Keratinocyte (primary cell): ENCODE measurements around the gene C11orf58. TPM values are rescaled to one million over a fixed set of nuclear protein-coding genes. Genes with fewer than 3 reads are reported as not detected.

ENCODE experiments used
- DNase-seq: peaks from one replicate; pipeline ENCODE4 v3.0.0-alpha.2; 2011; ENCODE audit warnings: low read depth, missing footprints, low spot score
- FAIRE-seq: peaks from 2 replicates; lab custom pipeline; 2011; peaks lifted over from hg19 to GRCh38; lab: Jason Lieb, UNC
- H2AFZ ChIP-seq: 2 replicates; pipeline ENCODE4 v1.6.0; 2012; ENCODE audit warnings: low read length, control low read depth, inconsistent platforms; ENCODE audit not compliant: control insufficient read depth
- H3K27ac ChIP-seq: 2 replicates; pipeline ENCODE4 v1.5.1; 2011; ENCODE audit warnings: low read length; ENCODE audit not compliant: control insufficient read depth, insufficient read depth
- H3K27me3 ChIP-seq: 3 replicates; pipeline ENCODE4 v1.6.0; 2011; ENCODE audit warnings: low read length; ENCODE audit not compliant: control insufficient read depth, insufficient read depth; ENCODE audit errors: extremely low read depth
- H3K36me3 ChIP-seq, 2 experiments: 2 replicates in 1 of 2; 3 replicates in 1 of 2; pipeline ENCODE4 v1.5.1; 2011; ENCODE audit warnings: low read length in 2 of 2, mild to moderate bottlenecking in 1 of 2; ENCODE audit not compliant: control insufficient read depth in 2 of 2, insufficient read depth in 2 of 2; ENCODE audit errors: extremely low read depth in 1 of 2
- H3K4me1 ChIP-seq: 3 replicates; pipeline ENCODE4 v1.5.1; 2011; ENCODE audit warnings: low read length; ENCODE audit not compliant: control insufficient read depth, insufficient read depth; ENCODE audit errors: extremely low read depth
- H3K4me2 ChIP-seq: 3 replicates; pipeline ENCODE4 v1.6.0; 2011; ENCODE audit warnings: low read depth, low read length; ENCODE audit not compliant: control insufficient read depth, insufficient read depth; ENCODE audit errors: extremely low read depth
- H3K4me3 ChIP-seq, 3 experiments: fragments of 200-600 bp in 1 of 3; sonication (generic) in 1 of 3; 2 replicates in 2 of 3; 3 replicates in 1 of 3; pipeline ENCODE4 v1.5.1; 2011 to 2016; ENCODE audit warnings: low read length in 3 of 3, mild to moderate bottlenecking in 3 of 3, control low read depth in 2 of 3, inconsistent platforms in 1 of 3, low read depth in 1 of 3, mixed read lengths in 1 of 3, mixed run types in 1 of 3, moderate library complexity in 1 of 3; ENCODE audit not compliant: control insufficient read depth in 2 of 3, insufficient read depth in 2 of 3; ENCODE audit errors: extremely low read depth in 1 of 3
- H3K79me2 ChIP-seq: 2 replicates; pipeline ENCODE4 v1.6.0; 2012; ENCODE audit warnings: low read length; ENCODE audit not compliant: control insufficient read depth, insufficient read depth
- H3K9ac ChIP-seq: 3 replicates; pipeline ENCODE4 v1.6.0; 2011; ENCODE audit warnings: low read length; ENCODE audit not compliant: control insufficient read depth, insufficient read depth; ENCODE audit errors: extremely low read depth
- H3K9me1 ChIP-seq: 3 replicates; pipeline ENCODE4 v1.6.0; 2011; ENCODE audit warnings: low read length; ENCODE audit not compliant: control insufficient read depth, insufficient read depth; ENCODE audit errors: extremely low read depth
- H3K9me3 ChIP-seq: 2 replicates; pipeline ENCODE4 v1.5.1; 2012; ENCODE audit warnings: low read depth, low read length; ENCODE audit not compliant: control insufficient read depth
- H4K20me1 ChIP-seq: 3 replicates; pipeline ENCODE4 v1.6.0; 2011; ENCODE audit warnings: low read length; ENCODE audit not compliant: control insufficient read depth, insufficient read depth; ENCODE audit errors: extremely low read depth
- CTCF ChIP-seq, 3 experiments: IDR thresholded peaks in 1 of 3; conservative IDR thresholded peaks in 1 of 3; optimal IDR thresholded peaks in 1 of 3; 2 replicates in 2 of 3; 3 replicates in 1 of 3; pipeline versions ENCODE3 to v1.5.1; 2011; ENCODE audit warnings: low read length in 3 of 3, mild to moderate bottlenecking in 3 of 3, moderate library complexity in 2 of 3, control low read depth in 1 of 3, inconsistent platforms in 1 of 3; ENCODE audit not compliant: insufficient read depth in 2 of 3; ENCODE audit errors: extremely low read depth in 1 of 3
- EZH2 ChIP-seq: IDR thresholded peaks from one replicate; pipeline ENCODE4 v1.6.1; 2012; ENCODE audit warnings: inconsistent platforms, mild to moderate bottlenecking, low read length, moderate library complexity
- dilution Hi-C: fragments of 300-500 bp; cut with MboI; formaldehyde crosslinking; loops from one replicate; pipeline ENCODE4 v1.7.0; 2020; ENCODE audit warnings: low sequenced_read_pairs; ENCODE audit not compliant: extremely low pct_ligation_motif_present
- polyA plus RNA-seq, 5 experiments: library from polyadenylated mRNA; depleted of rRNA in 3 of 5; stranded (reverse) in 3 of 5; stranded (forward) in 1 of 5; unstranded in 1 of 5; fragments of >200 nt; gene quantifications; 1 replicate in 1 of 5; 2 replicates in 3 of 5; 3 replicates in 1 of 5; pipeline versions ENCODE4 v1.2.1 to v1.2.3, GENCODE V29; 2011 to 2012; ENCODE audit warnings: missing spikeins in 2 of 5, low read depth in 1 of 5, low replicate concordance in 1 of 5

C11orf58 gene
- polyA plus RNA-seq, 1 donor (not counting 4 experiments of a cell fraction or from before 2014, with no cell fraction given): 166 TPM

DNA sequence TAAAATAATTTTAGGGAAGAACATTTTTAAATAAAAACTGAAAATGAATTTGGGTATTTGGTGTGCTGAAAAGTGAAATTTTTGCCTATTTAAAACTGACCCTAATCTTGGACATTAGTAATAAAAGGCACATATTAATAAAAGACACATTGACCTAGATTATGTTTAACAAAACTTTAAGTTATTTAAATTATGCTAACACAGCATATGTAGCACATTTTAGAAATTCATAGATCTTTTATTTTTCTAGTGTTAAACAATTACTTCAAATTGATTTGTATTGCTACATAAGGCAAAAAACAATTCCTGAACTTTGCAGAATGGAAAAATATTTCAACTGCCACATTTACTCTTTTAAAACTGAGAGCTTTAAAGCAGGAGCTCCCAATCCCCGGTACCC, 10.6 kb downstream of the C11orf58 start:
- no peaks in the 10 kb centered on the region for H3K4me1 ChIP-seq
- H3K27ac ChIP-seq: no peak overlapping the region
- H3K36me3 ChIP-seq: peaks cover 29 to 34% of the 10 kb centered on the region in 2 experiments
- peaks cover under 1% of the 10 kb centered on the region for H4K20me1 ChIP-seq
- FAIRE-seq: no peak
- H3K79me2 ChIP-seq: peaks cover 21% of the 10 kb centered on the region
- H3K4me2 ChIP-seq: no peak overlapping the region
- H3K9me1 ChIP-seq: peaks cover 3% of the 10 kb centered on the region
- no peak overlapping the region for H3K4me3 ChIP-seq
- no peaks in the 10 kb centered on the region for H3K9me3 ChIP-seq
- no peak for DNase-seq
- H3K9ac ChIP-seq: no peak overlapping the region
- no peak for TF ChIP-seq CTCF (optimal IDR thresholded peaks at IDR 0.05 in 1 of 3, IDR thresholded peaks at IDR 0.05 in 1 of 3, conservative IDR thresholded peaks at IDR 0.05 in 1 of 3; ENCODE audit: extremely low read depth in 1 of 3, insufficient read depth in 2 of 3, low read length in 3 of 3)
- no peak for TF ChIP-seq EZH2
- no peaks in the 10 kb centered on the region for H3K27me3 ChIP-seq
- dilution Hi-C loops: no loop called here
- no peak overlapping the region for H2AFZ ChIP-seq

DNA sequence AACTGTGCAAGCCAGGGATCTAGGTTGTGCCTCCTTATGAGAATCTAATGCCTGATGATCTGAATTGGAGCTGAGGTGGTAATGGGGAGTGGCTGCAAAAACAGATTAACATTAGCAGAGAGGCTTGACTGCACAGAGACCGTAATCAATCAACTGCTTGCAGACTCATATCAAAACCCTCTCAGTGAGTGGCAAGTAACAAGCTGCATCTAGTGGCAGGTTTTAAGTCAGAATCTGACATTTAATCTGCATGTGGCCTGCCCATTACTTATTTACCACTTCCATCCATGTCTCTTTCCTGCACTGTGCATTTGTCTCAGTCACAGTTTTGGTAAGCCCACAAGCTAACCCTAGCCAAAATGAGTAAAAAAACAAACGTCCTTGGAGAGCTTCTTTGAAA, 11.2 kb downstream of the C11orf58 start:
- peaks cover 29 to 33% of the 10 kb centered on the region in 2 experiments for H3K36me3 ChIP-seq

More for the DNA sequence above, 11.2 kb downstream of the C11orf58 start:
- H3K9me1 ChIP-seq: peaks cover 3% of the 10 kb centered on the region
- H4K20me1 ChIP-seq: no peaks in the 10 kb centered on the region
- H3K9me3 ChIP-seq: no peaks in the 10 kb centered on the region
- no peak overlapping the region for H2AFZ ChIP-seq
- DNase-seq (no peak), FAIRE-seq (no peak)
- dilution Hi-C loops: no loop called here
- H3K79me2 ChIP-seq: peaks cover 16% of the 10 kb centered on the region
- H3K27me3 ChIP-seq: no peaks in the 10 kb centered on the region
- no peak overlapping the region for H3K4me2 ChIP-seq
- no peaks in the 10 kb centered on the region for H3K4me1 ChIP-seq
- no peak overlapping the region for H3K9ac ChIP-seq
- TF ChIP-seq EZH2 (no peak), CTCF (optimal IDR thresholded peaks at IDR 0.05 in 1 of 3, IDR thresholded peaks at IDR 0.05 in 1 of 3, conservative IDR thresholded peaks at IDR 0.05 in 1 of 3; ENCODE audit: extremely low read depth in 1 of 3, insufficient read depth in 2 of 3, low read length in 3 of 3) (no peak)
- H3K27ac ChIP-seq: no peak overlapping the region
- no peak overlapping the region for H3K4me3 ChIP-seq
